NCI-H2171 treated with DMSO at 0.1 percent for 48 hours (cell line): Measurements from ENCODE around the gene PDZD7.

Experiments
- DNase-seq: peaks from one replicate; lab custom pipeline; 2025; lab: John Stamatoyannopoulos, UW

The PDZD7 gene

DNA sequence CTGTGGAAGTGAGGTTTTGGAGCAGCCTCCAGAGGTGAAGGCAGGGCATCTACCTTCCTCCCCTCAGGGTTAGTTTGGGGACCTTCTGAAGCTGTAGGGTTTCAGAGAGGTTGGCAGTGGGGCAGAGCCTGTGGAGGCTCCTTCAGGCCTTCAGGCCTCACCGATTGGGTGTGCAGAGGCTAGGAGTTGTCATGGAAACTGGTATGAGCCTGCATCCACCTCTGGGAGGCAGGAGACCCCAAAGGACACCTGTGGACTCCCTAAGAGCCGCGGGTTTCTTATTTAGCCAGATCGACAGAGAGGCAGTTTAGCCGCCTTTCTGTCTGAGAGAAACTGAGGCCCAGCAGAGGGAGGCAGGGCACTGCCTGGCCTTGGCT is 29.3 kb downstream of the PDZD7 start:
- DNase-seq, result no peak

DNA sequence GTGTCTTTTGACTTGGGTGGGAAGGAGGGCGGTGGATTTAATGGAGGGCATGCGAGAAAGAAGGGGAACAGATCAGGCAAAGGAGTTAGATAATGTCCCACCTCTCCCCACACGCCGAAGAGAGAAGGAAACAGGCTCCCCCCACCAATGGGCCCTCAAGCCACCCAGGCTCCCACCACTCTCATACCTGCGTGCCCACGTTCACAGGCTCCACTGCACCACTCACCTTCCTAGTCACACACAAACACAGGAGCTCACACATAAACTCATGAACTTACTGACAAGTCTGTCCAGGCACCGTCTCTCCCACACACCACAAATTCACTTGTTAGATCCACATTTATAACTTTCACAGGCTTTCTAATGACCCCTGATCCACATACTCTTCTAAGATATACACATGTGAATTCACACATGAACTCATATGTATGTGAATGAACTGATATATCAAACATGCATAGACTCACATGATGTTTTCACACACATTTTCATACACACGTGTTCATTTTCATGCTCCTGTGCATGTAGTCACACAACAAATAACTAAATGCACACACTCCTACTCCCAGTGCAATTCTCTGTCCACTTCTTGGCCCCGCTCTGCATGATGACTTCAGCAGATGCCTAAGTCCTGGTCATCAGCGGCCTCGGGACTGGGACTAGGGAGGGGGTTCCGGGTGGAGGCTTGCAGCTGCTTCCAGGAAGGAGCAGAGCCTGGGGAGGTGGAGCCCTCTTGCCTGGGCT is 29.8 kb downstream of the PDZD7 start:
- no peak for DNase-seq

DNA sequence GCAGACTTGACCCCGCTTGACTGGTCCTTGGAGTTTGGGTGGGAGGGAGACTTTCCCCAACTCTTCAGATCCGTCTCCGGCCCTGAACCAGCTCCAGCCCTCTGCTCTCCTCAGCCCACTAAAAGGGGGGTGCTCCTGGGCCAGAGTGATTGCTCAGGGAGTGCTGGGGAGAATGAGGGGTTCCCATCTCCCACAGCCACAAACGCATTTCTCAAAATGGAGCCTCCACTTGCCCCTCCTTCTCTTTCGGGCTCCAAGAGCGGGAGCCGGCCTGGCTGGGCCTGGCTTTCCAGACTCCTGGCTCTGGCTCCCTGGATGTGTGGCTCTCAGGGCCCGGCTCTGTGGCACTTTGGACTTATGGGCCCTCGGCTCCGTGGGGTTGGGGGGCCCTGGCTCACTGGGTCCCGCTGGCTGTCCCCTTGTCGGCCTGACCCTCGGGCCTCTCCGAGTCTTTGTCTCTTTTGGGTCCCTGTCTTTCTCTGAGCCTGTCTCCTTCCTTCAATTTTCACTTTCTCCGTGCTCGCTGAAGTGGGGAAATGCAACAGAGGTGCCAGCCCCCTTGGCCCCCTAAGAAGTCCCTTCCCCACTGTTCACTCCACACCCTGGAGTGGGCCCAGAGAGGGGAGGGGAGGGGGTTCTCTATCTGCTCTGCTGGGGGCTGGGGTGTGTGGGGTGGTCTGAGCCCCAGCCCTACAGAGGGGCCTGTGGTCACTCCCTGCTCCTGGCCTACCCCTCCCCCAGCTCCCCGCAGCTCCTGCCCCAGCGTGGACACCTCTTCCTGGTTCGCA is 30.6 kb downstream of the PDZD7 start:
- DNase-seq, result no peak

DNA sequence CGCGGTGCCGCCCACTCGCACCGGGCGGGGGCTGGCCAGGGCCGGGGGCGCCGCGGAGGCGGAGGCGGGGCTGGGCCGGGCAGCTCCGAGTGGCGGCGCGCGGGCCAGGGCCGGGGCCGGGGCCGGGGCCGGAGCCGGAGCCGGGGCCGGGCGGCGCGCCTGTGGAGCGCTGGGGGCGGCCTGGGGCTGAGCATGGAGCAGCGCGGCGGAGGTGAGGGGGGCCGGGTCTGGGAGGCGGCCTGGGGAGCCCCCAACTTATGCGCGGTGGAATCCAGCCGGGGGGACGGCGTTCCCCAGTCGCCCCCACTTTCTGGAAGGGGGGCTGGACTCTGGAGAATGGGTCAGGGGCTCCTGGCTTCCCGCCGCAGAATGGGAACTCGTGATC is 31.2 kb downstream of the PDZD7 start, which contains the start of gene LZTS2:
TSS of gene LZTS2 (plus strand) at position 67 of the 385 bp plus-strand sequence. CDS start 2,731 bp downstream, outside the sequence.
- no peak for DNase-seq

GRCh38 chr10:100998991-100999741 is 31.8 kb downstream of the PDZD7 start:
- peak; percentile 27 for DNase-seq

GRCh38 chr10:100998183-100998990 is 32.5 kb downstream of the PDZD7 start:
- DNase-seq, result peak; percentile 83

GRCh38 chr10:100997360-100998182 is 33.4 kb downstream of the PDZD7 start:
- DNase-seq, result peak; percentile 51

DNA sequence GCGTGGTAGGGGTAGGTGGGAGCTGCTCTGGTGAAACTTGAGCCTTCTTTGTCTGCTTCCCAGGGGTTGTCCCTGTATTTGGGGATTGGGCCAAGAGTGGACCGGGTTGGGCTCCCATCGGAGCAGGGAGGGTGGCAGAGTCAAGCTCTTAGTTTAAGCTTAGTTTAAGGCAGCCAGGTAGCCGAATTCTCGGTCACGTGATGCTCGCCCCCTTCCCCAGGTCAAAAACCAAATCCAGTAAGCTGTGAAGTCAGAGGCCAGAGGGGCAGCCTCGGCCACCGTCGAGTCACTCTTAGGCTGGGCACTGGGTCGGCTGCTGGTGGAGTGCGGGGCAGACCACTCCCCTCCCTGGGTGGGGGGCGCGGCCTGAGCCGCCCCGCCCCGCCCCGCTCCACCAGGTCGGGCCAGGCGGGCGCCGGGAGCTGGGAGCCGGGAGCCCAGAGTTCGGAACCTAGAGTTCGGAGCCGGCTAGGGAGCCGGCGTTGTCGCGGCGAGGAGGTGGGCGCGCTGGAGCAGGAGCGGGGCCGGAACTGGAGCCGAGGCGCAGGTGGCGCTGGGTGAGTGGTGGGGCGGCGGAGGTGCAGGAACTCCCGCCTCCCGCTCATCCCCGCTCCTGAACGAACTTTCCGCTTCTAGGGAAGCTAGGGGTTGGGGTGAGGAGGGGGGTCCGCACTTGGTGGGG is 34.1 kb downstream of the PDZD7 start:
- no peak for DNase-seq

GRCh38 chr10:100995181-100995580 is 35.7 kb downstream of the PDZD7 start:
- no peak for DNase-seq

- DNase-seq, result no peak
Observed at GRCh38 chr10:100993986-100994708, 36.8 kb downstream of the PDZD7 start.

DNA sequence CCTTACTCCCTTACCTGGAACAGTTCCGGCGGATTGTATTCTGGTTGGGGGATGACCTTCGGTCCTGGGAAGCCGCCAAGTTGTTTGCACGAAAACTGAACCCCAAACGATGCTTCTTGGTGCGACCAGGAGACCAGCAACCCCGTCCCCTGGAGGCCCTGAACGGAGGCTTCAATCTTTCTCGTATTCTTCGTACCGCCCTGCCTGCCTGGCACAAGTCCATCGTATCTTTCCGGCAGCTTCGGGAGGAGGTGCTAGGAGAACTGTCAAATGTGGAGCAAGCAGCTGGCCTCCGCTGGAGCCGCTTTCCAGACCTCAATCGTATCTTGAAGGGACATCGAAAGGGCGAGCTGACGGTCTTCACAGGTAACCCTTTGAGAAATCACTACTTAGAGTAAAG is 41.8 kb downstream of the PDZD7 start:
- no peak for DNase-seq

DNA sequence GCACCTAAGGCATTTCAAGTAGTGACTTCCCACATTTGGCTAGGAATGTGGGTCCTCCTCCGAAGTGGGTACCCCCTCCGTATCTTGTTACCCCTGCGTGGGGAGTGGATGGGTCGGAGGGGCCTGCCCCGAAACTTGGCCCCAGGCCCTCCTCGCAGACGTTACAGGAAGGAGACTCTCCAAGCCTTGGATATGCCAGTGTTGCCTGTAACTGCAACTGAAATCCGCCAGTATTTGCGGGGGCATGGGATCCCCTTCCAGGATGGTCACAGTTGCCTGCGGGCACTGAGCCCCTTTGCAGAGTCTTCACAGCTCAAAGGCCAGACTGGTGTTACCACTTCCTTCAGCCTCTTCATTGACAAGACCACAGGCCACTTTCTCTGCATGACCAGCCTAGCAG is 42.8 kb downstream of the PDZD7 start:
- no peak for DNase-seq

DNA sequence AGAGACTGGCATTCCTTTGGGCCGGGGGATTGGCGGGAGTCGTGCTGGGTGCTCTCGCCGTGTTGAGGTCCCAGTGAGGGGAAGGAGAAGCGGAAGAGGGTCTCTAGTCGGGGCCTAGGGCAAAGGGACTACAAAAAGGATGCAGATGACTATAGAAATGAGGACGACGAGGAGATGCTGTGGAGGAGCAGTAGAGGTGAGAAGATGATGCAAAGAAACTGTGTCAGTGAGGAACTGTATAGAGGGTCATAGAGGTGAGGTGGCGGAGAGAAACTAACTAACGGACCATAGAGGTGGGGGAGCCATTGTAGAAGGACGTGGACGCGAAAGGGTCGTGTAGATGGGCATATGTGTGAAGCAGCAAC is 43.3 kb downstream of the PDZD7 start:
- no peak for DNase-seq

GRCh38 chr10:100986952-100987684 is 43.8 kb downstream of the PDZD7 start, which contains the start of the genes MRPL43 and TWNK:
TSS of gene MRPL43 (minus strand) at chr10:100987497. CDS start at chr10:100987443, 54 bp downstream.
TSS of gene TWNK (plus strand) at chr10:100987543. CDS start at chr10:100988211, 668 bp downstream.
- DNase-seq, result peak; percentile 47

- no peak for DNase-seq
Observed at GRCh38 chr10:100986623-100986951, 44.3 kb downstream of the PDZD7 start.

- no peak for DNase-seq
Observed at GRCh38 chr10:100985336-100985735, 45.6 kb downstream of the PDZD7 start.

- DNase-seq, result no peak
Observed at GRCh38 chr10:100984672-100985177, 46.2 kb downstream of the PDZD7 start.

- no peak for DNase-seq
Observed at GRCh38 chr10:100983868-100984671, 46.9 kb downstream of the PDZD7 start.
